Measurements from ENCODE around the gene HDAC4. TPM values are rescaled to one million over a fixed set of nuclear protein-coding genes. Genes with fewer than 3 reads are reported as not detected.

The HDAC4 gene
- total RNA-seq, 4 donors from 2014 or later, result 12.9 to 91.6 (median 39.8) TPM

GRCh38 chr2:239046822-239047221 lies 354.0 kb downstream of the HDAC4 start:
- Histone ChIP-seq H3K4me1 (no peaks in the 10 kb centered on the region), H3K4me3 (replicated peaks in 1 of 3) (no peak overlapping the region), H3K27me3 (no peaks in the 10 kb centered on the region), H3K36me3 (peaks cover 0 to under 1% of the 10 kb centered on the region in 2 donors), H3K27ac (no peak overlapping the region), H3K9me3 (no peaks in the 10 kb centered on the region)
- intact Hi-C loops (cut with DNase I), result loop anchor here (10.0 kb wide), 1 partner anchor 948 kb away; no protein-coding TSS in a partner anchor
- TF ChIP-seq CTCF (IDR thresholded peaks at IDR 0.05), result no peak
- TF ChIP-seq POLR2A (IDR thresholded peaks at IDR 0.05), result no peak
- 89 to 97% methylated on average over 9 of the region's 9 CpGs for WGBS, 2 donors
- DNase-seq, result no peak

- no peak for DNase-seq
Measured at GRCh38 chr2:239044336-239044735, 356.5 kb downstream of the HDAC4 start.

GRCh38 chr2:239043326-239043725 lies 357.5 kb downstream of the HDAC4 start:
- Histone ChIP-seq H3K27ac (no peak overlapping the region), H3K4me1 (no peaks in the 10 kb centered on the region), H3K36me3 (no peaks in the 10 kb centered on the region), H3K27me3 (no peaks in the 10 kb centered on the region), H3K4me3 (replicated peaks in 1 of 3) (no peak overlapping the region), H3K9me3 (no peaks in the 10 kb centered on the region)
- intact Hi-C loops (cut with DNase I), result loop anchor here (10.0 kb wide), 1 partner anchor 951 kb away; no protein-coding TSS in a partner anchor
- DNase-seq, result no peak
- 91 to 94% methylated on average over 12 of the region's 12 CpGs for WGBS, 2 donors
- TF ChIP-seq CTCF (IDR thresholded peaks at IDR 0.05) (no peak), POLR2A (IDR thresholded peaks at IDR 0.05) (no peak)

More at GRCh38 chr2:239044336-239044735, 356.5 kb downstream of the HDAC4 start:
- WGBS, 2 donors, result 87 to 93% methylated on average over 9 of the region's 9 CpGs
- no peak for TF ChIP-seq POLR2A (IDR thresholded peaks at IDR 0.05)
- no peak for TF ChIP-seq CTCF (IDR thresholded peaks at IDR 0.05)
- Histone ChIP-seq H3K4me1 (no peaks in the 10 kb centered on the region), H3K9me3 (no peaks in the 10 kb centered on the region), H3K36me3 (no peaks in the 10 kb centered on the region), H3K4me3 (replicated peaks in 1 of 3) (no peak overlapping the region), H3K27me3 (no peaks in the 10 kb centered on the region), H3K27ac (no peak overlapping the region)
- intact Hi-C loops (cut with DNase I), result loop anchor here (10.0 kb wide), 1 partner anchor 950 kb away; no protein-coding TSS in a partner anchor

- intact Hi-C loops (cut with DNase I), result loop anchor here (10.0 kb wide), 1 partner anchor 952 kb away; no protein-coding TSS in a partner anchor
- Histone ChIP-seq H3K27me3 (no peaks in the 10 kb centered on the region), H3K4me1 (no peaks in the 10 kb centered on the region), H3K9me3 (no peaks in the 10 kb centered on the region), H3K27ac (no peak overlapping the region), H3K4me3 (replicated peaks in 1 of 3) (no peak overlapping the region), H3K36me3 (no peaks in the 10 kb centered on the region)
- TF ChIP-seq CTCF (IDR thresholded peaks at IDR 0.05) (no peak), POLR2A (IDR thresholded peaks at IDR 0.05) (no peak)
- WGBS, 2 donors, result 77 to 80% methylated on average over 18 of the region's 18 CpGs
- no peak for DNase-seq
Measured at GRCh38 chr2:239042551-239043320, 358.1 kb downstream of the HDAC4 start.

- TF ChIP-seq POLR2A (IDR thresholded peaks at IDR 0.05) (no peak), CTCF (IDR thresholded peaks at IDR 0.05) (no peak)
- WGBS, 2 donors, result 83 to 92% methylated on average over 10 of the region's 10 CpGs
- H3K4me1 ChIP-seq, result no peaks in the 10 kb centered on the region
- DNase-seq, result no peak
- H3K9me3 ChIP-seq, result no peaks in the 10 kb centered on the region
- no peaks in the 10 kb centered on the region for H3K27me3 ChIP-seq
- H3K4me3 ChIP-seq (replicated peaks in 1 of 3), result no peak overlapping the region
- H3K36me3 ChIP-seq, result no peaks in the 10 kb centered on the region
- no peak overlapping the region for H3K27ac ChIP-seq
- intact Hi-C loops (cut with DNase I), result loop anchor here (10.0 kb wide), 1 partner anchor 953 kb away; no protein-coding TSS in a partner anchor
Measured at GRCh38 chr2:239042046-239042445, 358.8 kb downstream of the HDAC4 start.
